ENCODE measurements around the gene C1orf116. TPM values are rescaled to one million over a fixed set of nuclear protein-coding genes. Genes with fewer than 3 reads are reported as not detected.

C1orf116 gene
- polyA plus RNA-seq, 1 donor (not counting 4 experiments of a cell fraction or from before 2014, with no cell fraction given) = 69.2 TPM

- Histone ChIP-seq H4K20me1 (ENCODE audit: control insufficient read depth, extremely low read depth, insufficient read depth, low read length) (no peaks in the 10 kb centered on the region), H3K9me3 (ENCODE audit: control insufficient read depth, low read depth, low read length) (no peaks in the 10 kb centered on the region), H3K4me2 (ENCODE audit: control insufficient read depth, extremely low read depth, insufficient read depth, low read depth, low read length) (peak overlapping the region; percentile 98), H3K4me3 (ENCODE audit: control insufficient read depth in 2 of 3, extremely low read depth in 1 of 3, insufficient read depth in 2 of 3, low read depth in 1 of 3, low read length in 3 of 3) (peak overlapping the region; percentile 70 to 94 (median 81)), H3K27me3 (ENCODE audit: control insufficient read depth, extremely low read depth, insufficient read depth, low read length) (no peaks in the 10 kb centered on the region), H3K79me2 (ENCODE audit: control insufficient read depth, insufficient read depth, low read length) (peaks cover 76% of the 10 kb centered on the region), H2AFZ (ENCODE audit: control insufficient read depth, low read length) (no peak overlapping the region), H3K9ac (ENCODE audit: control insufficient read depth, extremely low read depth, insufficient read depth, low read length) (peak overlapping the region; percentile 93), H3K36me3 (ENCODE audit: control insufficient read depth in 2 of 2, extremely low read depth in 1 of 2, insufficient read depth in 2 of 2, low read length in 2 of 2) (peaks cover 13 to 53% of the 10 kb centered on the region in 2 experiments), H3K27ac (ENCODE audit: control insufficient read depth, insufficient read depth, low read length) (peak overlapping the region; percentile 99), H3K4me1 (ENCODE audit: control insufficient read depth, extremely low read depth, insufficient read depth, low read length) (peaks cover 76% of the 10 kb centered on the region), H3K9me1 (ENCODE audit: control insufficient read depth, extremely low read depth, insufficient read depth, low read length) (no peaks in the 10 kb centered on the region)
- dilution Hi-C loops (cut with MboI; ENCODE audit: extremely low pct_ligation_motif_present, low sequenced_read_pairs) = no loop called here
- FAIRE-seq (no peak), DNase-seq (ENCODE audit: low read depth, low spot score) (no peak)
- TF ChIP-seq EZH2 (IDR thresholded peaks at IDR 0.05; ENCODE audit: low read length) (no peak), CTCF (optimal IDR thresholded peaks at IDR 0.05 in 1 of 3, IDR thresholded peaks at IDR 0.05 in 1 of 3, conservative IDR thresholded peaks at IDR 0.05 in 1 of 3; ENCODE audit: extremely low read depth in 1 of 3, insufficient read depth in 2 of 3, low read length in 3 of 3) (no peak)
These were observed 4.6 kb downstream of the C1orf116 start for GRCh38 chr1:207027921-207028320.

- FAIRE-seq (peak; percentile 83), DNase-seq (ENCODE audit: low read depth, low spot score) (peak; percentile 91)
- H3K9me3 ChIP-seq (ENCODE audit: control insufficient read depth, low read depth, low read length) = no peaks in the 10 kb centered on the region
- peaks cover 81% of the 10 kb centered on the region for H3K4me1 ChIP-seq (ENCODE audit: control insufficient read depth, extremely low read depth, insufficient read depth, low read length)
- H4K20me1 ChIP-seq (ENCODE audit: control insufficient read depth, extremely low read depth, insufficient read depth, low read length) = no peaks in the 10 kb centered on the region
- peak overlapping the region; percentile 99 for H3K27ac ChIP-seq (ENCODE audit: control insufficient read depth, insufficient read depth, low read length)
- peak overlapping the region; percentile 93 for H3K9ac ChIP-seq (ENCODE audit: control insufficient read depth, extremely low read depth, insufficient read depth, low read length)
- dilution Hi-C loops (cut with MboI; ENCODE audit: extremely low pct_ligation_motif_present, low sequenced_read_pairs) = no loop called here
- no peak overlapping the region for H2AFZ ChIP-seq (ENCODE audit: control insufficient read depth, low read length)
- no peaks in the 10 kb centered on the region for H3K9me1 ChIP-seq (ENCODE audit: control insufficient read depth, extremely low read depth, insufficient read depth, low read length)
- no peaks in the 10 kb centered on the region for H3K27me3 ChIP-seq (ENCODE audit: control insufficient read depth, extremely low read depth, insufficient read depth, low read length)
- TF ChIP-seq EZH2 (IDR thresholded peaks at IDR 0.05; ENCODE audit: low read length) (no peak), CTCF (optimal IDR thresholded peaks at IDR 0.05 in 1 of 3, IDR thresholded peaks at IDR 0.05 in 1 of 3, conservative IDR thresholded peaks at IDR 0.05 in 1 of 3; ENCODE audit: extremely low read depth in 1 of 3, insufficient read depth in 2 of 3, low read length in 3 of 3) (peak in 1 of 3 experiments; percentile 4)
- H3K4me3 ChIP-seq (ENCODE audit: control insufficient read depth in 2 of 3, extremely low read depth in 1 of 3, insufficient read depth in 2 of 3, low read depth in 1 of 3, low read length in 3 of 3) = peak overlapping the region; percentile 70 to 94 (median 81)
- peaks cover 19 to 58% of the 10 kb centered on the region in 2 experiments for H3K36me3 ChIP-seq (ENCODE audit: control insufficient read depth in 2 of 2, extremely low read depth in 1 of 2, insufficient read depth in 2 of 2, low read length in 2 of 2)
- H3K79me2 ChIP-seq (ENCODE audit: control insufficient read depth, insufficient read depth, low read length) = peaks cover 74% of the 10 kb centered on the region
- H3K4me2 ChIP-seq (ENCODE audit: control insufficient read depth, extremely low read depth, insufficient read depth, low read depth, low read length) = peak overlapping the region; percentile 98
These were observed 5.3 kb downstream of the C1orf116 start for GRCh38 chr1:207027206-207027777.
